Fibroblast of upper back skin (primary cell): ENCODE data around the gene GFOD2.
"Not testable (repeated sequence)": the region's sequence is repeated elsewhere in the genome, so short reads cannot be mapped to it uniquely, and the experiment has no call there.

ENCODE experiments used
- DNase-seq: peaks from one replicate; pipeline ENCODE4 v3.0.0-alpha.2; 2013

The GFOD2 gene

GRCh38 chr16:67699265-67699664, 19.9 kb downstream of the GFOD2 start:
- no peak for DNase-seq

GRCh38 chr16:67697422-67698185, 21.5 kb downstream of the GFOD2 start:
- no peak for DNase-seq

GRCh38 chr16:67694611-67695010, 24.5 kb downstream of the GFOD2 start:
- no peak for DNase-seq

- DNase-seq: not testable (repeated sequence)
Measured at GRCh38 chr16:67693517-67694285, 25.4 kb downstream of the GFOD2 start.

- no peak for DNase-seq
Measured at GRCh38 chr16:67685388-67686112, 33.6 kb downstream of the GFOD2 start.

- no peak for DNase-seq
Measured at GRCh38 chr16:67683767-67684166, 35.3 kb downstream of the GFOD2 start.

GRCh38 chr16:67679935-67680897, 38.9 kb downstream of the GFOD2 start:
- no peak for DNase-seq

GRCh38 chr16:67678354-67679023, 40.6 kb downstream of the GFOD2 start:
- DNase-seq: no peak

GRCh38 chr16:67677712-67678111, 41.4 kb downstream of the GFOD2 start:
- no peak for DNase-seq

- no peak for DNase-seq
Measured at GRCh38 chr16:67676939-67677338, 42.2 kb downstream of the GFOD2 start.

GRCh38 chr16:67676516-67676915, 42.6 kb downstream of the GFOD2 start:
- DNase-seq: no peak

- DNase-seq: no peak
Measured at GRCh38 chr16:67675999-67676398, 43.1 kb downstream of the GFOD2 start.

- DNase-seq: no peak
Measured at GRCh38 chr16:67675579-67675935, 43.6 kb downstream of the GFOD2 start.

- no peak for DNase-seq
Measured at GRCh38 chr16:67674851-67675578, 44.1 kb downstream of the GFOD2 start.

GRCh38 chr16:67673712-67674580, 45.2 kb downstream of the GFOD2 start:
- no peak for DNase-seq

GRCh38 chr16:67672739-67673662, 46.1 kb downstream of the GFOD2 start:
- DNase-seq: peak; percentile 62

- DNase-seq: no peak
Measured at GRCh38 chr16:67672306-67672705, 46.8 kb downstream of the GFOD2 start.

- DNase-seq: no peak
Measured at GRCh38 chr16:67669499-67670101, 49.5 kb downstream of the GFOD2 start.
